HL-60/S4 treated with retinoic acid at 250 ng/mL for 4 days and 3 days (cell line): ENCODE data around the gene FMO1.
"Not testable (repeated sequence)": the region's sequence is repeated elsewhere in the genome, so short reads cannot be mapped to it uniquely, and the experiment has no call there.

Experiments used
- in situ Hi-C: fragments of 300-500 bp; cut with MboI; formaldehyde crosslinking; loops from 2 replicates; pipeline ENCODE4 v1.7.0; 2022; ENCODE audit warnings: low sequenced_read_pairs

Gene FMO1

DNA sequence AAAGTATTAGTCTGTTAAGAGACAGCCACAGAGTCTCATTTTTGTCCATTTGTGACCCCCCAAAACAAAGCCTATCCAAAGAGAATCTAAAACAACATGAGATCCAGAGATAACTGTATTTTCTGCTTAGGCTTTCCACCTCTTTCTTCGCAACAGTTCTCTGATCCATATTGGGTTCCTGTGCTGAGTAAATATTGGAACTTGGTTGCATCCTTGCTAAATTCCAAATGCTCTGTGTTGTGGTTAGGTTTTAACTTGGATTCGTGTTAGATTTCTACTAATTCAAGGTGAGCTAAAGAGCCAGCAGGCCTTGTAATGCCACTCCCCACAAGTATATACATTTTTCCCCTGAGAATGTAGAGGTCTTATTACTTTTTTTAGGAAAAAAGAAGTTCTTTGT, 29.2 kb downstream of the FMO1 start:
- in situ Hi-C loops, result no loop called here

- in situ Hi-C loops, result no loop called here
These were observed 30.9 kb downstream of the FMO1 start for GRCh38 chr1:171279234-171279633.

- in situ Hi-C loops, result no loop called here
These were observed 31.4 kb downstream of the FMO1 start for GRCh38 chr1:171279678-171280077.

DNA sequence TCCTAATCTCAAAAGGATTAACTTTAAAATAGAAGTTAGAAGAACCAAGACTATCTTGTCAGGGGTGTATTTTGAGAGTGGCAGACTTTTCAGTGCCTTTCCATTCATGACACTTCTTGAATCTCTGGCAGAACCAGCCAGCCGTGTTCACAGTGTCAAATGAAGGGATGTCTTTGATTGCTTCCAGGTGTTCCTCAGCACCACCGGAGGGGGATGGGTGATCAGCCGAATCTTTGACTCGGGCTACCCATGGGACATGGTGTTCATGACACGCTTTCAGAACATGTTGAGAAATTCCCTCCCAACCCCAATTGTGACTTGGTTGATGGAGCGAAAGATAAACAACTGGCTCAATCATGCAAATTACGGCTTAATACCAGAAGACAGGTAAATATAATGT, 32.3 kb downstream of the FMO1 start:
- in situ Hi-C loops, result no loop called here

GRCh38 chr1:171286032-171286705, 37.9 kb downstream of the FMO1 start:
- in situ Hi-C loops, result no loop called here

- in situ Hi-C loops, result no loop called here
These were observed 42.3 kb downstream of the FMO1 start for GRCh38 chr1:171290621-171291020.

DNA sequence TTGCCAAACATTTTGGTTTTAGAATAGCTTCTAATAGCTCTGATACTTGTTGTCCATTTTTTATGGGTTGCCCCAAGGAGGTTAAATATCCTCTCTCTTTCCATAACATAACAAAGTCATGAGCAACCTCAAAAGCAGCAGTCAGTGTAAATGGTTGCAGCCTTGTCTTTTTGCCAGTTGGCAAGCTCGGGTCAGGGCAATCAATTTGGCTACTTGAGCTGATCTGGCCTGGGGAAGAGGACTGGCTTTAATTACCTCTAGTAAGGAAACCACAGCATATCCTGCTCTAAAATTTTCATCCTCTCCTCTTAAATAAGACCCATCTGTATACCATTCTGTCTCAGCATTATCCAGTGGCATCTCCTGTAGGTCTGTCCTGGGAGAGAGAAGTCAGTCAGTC, 44.5 kb downstream of the FMO1 start:
- in situ Hi-C loops, result no loop called here

- in situ Hi-C loops, result not testable (repeated sequence)
These were observed 47.1 kb downstream of the FMO1 start for GRCh38 chr1:171295383-171295782.

GRCh38 chr1:171295821-171296220, 47.5 kb downstream of the FMO1 start:
- in situ Hi-C loops, result no loop called here

DNA sequence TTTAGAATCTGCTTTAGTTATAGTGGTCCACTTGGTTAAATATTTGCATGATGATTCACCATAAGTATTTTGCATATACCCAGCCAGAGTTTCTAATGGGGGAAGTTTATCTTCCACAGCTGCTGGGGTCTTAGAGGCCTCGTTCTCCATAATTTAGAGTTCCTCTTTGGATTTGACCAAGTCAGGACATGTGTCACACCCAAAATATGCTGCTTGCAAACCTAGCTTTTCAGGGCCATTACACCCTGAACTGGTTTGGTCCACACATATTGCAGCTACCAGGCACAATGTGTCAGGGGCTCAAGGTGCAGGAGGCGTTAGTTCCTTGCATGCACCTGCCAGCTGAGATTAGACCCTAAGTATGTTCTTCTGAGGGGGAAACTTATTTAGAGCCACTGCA, 48.6 kb downstream of the FMO1 start:
- in situ Hi-C loops, result no loop called here

DNA sequence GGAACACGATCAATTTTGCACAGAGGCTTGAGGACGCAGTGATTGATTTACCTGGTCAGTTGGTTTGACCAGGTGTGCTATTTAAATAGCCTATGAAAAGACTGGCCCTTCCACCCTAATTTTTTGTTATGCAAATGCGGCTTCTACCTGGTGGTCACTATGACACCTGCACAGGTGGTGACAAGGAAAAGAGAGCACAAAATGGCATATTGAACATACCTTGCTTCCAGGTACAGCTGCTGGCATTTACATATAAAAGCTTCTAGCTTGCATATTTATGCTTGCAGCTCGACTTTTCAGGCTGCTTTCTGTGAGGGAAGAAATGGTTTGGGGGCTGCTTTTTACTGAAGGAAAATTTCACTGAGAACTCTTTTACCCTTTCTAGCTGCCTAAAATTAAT, 50.4 kb downstream of the FMO1 start:
- in situ Hi-C loops, result no loop called here

DNA sequence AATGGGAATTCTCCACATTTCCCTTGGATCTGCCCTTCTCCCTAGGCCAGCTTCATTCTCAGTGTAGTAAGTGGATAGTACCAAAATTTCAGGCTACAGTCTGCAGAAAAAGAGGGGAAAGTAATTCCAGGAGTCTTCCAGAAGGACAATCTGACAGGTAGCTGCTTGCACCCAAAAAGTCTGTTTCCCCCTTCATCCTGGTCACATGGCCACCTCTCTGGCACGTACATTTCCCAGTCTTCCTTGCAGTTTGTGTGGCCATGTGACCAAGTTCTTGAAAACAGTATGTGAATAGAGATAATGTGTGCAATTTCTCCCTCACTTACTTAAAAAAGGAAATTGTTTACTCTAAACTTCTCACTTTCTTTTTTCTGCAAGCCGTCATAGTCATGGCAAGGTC, 51.0 kb downstream of the FMO1 start:
- in situ Hi-C loops, result no loop called here

GRCh38 chr1:171300401-171300800, 52.1 kb downstream of the FMO1 start:
- in situ Hi-C loops, result no loop called here

DNA sequence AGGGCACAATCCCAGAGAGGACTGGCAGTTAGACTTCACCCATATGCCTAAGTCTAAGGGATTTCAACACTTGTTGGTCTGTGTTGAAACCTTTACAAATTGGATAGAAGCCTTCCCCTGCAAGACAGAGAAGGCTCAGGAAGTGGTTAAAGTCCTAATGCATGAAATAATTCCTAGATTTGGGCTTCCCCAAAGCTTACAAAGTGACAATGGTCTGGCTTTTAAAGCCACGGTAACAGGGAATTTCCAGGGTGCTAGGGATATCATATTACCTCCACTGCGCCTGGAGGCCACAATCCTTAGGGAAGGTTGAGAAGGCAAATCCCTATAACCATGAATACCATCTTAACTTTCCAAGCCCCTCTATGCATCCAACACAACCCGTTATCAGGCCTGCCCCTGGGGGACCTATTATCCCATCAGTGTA, 62.4 kb downstream of the FMO1 start:
- in situ Hi-C loops, result no loop called here

GRCh38 chr1:171311771-171312558, 63.7 kb downstream of the FMO1 start:
- in situ Hi-C loops, result no loop called here

DNA sequence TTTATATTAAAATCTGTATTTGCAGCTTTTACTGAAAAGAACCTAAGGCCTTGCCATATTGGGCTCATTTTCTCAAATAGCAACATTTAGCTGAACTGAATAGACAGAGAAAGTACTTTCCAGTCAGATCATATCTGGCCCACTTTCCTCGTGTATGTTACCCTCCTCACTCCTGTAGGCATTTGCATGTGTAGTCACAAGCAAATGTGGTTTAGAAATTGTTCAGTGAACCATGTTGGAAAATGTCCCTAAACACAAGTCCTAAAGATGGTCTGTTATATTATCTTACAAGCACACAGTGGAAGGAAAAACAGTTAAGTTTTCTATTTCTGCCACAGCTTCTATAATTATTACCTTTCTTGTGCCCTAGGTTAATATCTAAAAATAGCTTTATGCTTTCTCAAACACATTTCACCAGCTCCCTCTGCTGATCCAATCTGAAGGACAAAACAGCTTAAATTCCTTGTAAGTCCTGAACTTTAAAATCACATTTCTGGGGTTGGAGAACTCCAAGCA, 65.1 kb downstream of the FMO1 start:
- in situ Hi-C loops, result no loop called here

DNA sequence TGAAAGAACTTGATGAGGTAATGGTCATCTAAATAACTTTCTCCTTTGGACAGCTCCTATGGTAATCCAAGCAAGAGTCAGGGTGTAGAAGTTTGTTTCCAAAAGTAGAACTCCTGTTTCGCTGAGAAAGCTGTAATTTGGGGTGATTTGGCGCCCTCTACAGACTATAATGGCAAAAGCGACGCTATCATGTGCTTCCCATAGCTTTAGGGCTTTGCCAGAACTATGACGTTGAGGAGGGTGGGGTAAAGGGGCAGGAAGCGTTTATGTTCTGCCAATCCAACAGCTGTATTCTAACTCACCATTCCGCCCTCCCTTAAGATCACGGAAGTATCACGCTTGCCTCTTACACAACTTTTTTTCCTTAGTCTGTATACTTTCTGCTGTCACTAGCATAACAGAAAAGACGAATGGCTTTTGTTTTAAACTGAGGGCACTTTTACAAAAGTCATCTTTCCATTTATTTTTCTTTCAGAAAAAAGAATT, 65.6 kb downstream of the FMO1 start, which contains the start of gene FMO4:
Gene FMO4 (plus strand): TSS at position 349 of the 486 bp plus-strand sequence. CDS start 5,643 bp downstream, outside the sequence.
- in situ Hi-C loops, result no loop called here

DNA sequence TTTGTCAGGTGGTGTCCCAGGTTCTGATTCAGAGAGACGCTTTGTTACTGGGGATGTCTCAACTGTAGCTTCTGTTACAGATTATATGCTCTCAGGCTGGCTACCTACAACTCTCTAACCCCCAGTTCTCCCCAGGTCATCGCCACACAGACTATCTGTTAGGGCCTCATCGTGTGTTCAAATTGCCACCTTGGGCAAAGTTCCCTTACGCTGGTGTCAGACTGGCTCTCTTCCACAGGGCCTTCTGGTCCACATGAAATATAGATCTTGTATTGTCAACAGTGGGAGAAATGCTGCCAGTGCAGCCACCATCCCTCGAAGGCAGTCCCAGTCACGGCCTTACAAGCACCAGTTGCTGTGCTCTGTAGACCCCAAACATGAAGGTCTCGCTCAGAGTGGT, 81.0 kb downstream of the FMO1 start:
- in situ Hi-C loops, result no loop called here

DNA sequence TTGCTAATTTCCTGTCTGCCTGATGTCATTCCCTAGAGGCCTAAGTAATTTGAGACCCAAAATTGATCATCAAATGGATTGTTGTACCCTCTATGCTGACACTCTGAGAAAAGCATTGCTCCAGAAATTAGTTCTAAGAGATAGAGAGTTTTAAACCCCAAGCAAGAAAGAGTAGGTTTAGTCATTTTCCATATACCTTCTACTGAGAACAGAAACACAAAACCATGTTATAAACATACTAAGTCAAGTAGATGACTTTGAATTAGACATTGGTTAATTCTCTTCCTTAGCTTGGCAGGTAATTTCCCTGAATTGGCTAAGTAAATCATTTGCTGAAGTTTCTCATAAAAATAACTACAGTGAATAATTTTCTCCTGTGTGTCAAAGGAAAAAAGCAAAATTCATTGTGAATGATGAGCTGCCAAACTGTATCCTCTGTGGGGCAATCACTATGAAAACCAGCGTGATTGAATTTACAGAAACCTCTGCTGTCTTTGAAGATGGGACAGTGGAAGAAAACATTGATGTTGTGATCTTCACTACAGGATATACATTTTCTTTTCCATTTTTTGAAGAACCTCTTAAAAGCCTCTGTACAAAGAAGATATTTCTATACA, 85.8 kb downstream of the FMO1 start:
- in situ Hi-C loops, result no loop called here
